K562 (cell line): Measurements from ENCODE around the gene LLCFC1. TPM values are rescaled to one million over a fixed set of nuclear protein-coding genes. Genes with fewer than 3 reads are reported as not detected.

Experiments
- ATAC-seq: fragments of 200-7000 bp; cut with Tn5 transposase; 3 replicates; pipeline ENCODE4 v1.9.1; 2020; ENCODE audit warnings: moderate library complexity
- BruUV-seq: library from RNA; stranded (reverse); fragments of 400-500 nt; replicated peaks from 2 replicates; lab custom pipeline; 2021; lab: Mats Ljungman, UMichigan
- CTCF ChIA-PET: fragments of 300-600 bp; formaldehyde crosslinking; extraction: SDS; loops from one replicate; lab custom pipeline; 2021; ENCODE audit warnings: low intra/inter-chr PET ratio; lab: Yijun Ruan, JAX
- POLR2A ChIA-PET: fragments of 300-600, 350-650 bp; sonication (Branson Sonifier 250); formaldehyde crosslinking; extraction: SDS; loops from one replicate; lab custom pipeline; 2021; ENCODE audit warnings: antibody characterized with exemption, inconsistent platforms; lab: Yijun Ruan, JAX
- DNase-seq, 4 experiments: peaks; one replicate each; pipeline versions ENCODE4 v3.0.0 to v3.0.0-alpha.2; 2011 to 2018; ENCODE audit warnings: low spot score in 3 of 4, mixed read lengths in 3 of 4; ENCODE audit errors: extremely low read depth in 1 of 4
- FAIRE-seq: peaks from 2 replicates; lab custom pipeline; 2011; peaks lifted over from hg19 to GRCh38; lab: Jason Lieb, UNC
- H2AFZ ChIP-seq: 2 replicates; pipeline ENCODE4 v1.6.0; 2011; ENCODE audit warnings: low read depth, low read length, control low read depth, inconsistent platforms
- H3K27ac ChIP-seq: fragments of 200-600 bp; 3 replicates; pipeline ENCODE4 v1.8.0; 2011; ENCODE audit warnings: low read depth, mild to moderate bottlenecking, control low read depth, inconsistent platforms, low read length, moderate library complexity, mixed read lengths; ENCODE audit errors: extremely low read depth
- H3K27me3 ChIP-seq, 2 experiments: fragments of 300-600 bp in 1 of 2; 2 replicates in 1 of 2; 3 replicates in 1 of 2; pipeline versions ENCODE4 v1.6.0 to v1.8.0; 2011; ENCODE audit warnings: inconsistent platforms in 2 of 2, low read length in 2 of 2, mild to moderate bottlenecking in 1 of 2, mixed read lengths in 1 of 2, moderate library complexity in 1 of 2; ENCODE audit not compliant: control insufficient read depth in 2 of 2, insufficient read depth in 2 of 2
- H3K36me3 ChIP-seq: fragments of 300-600 bp; 3 replicates; pipeline ENCODE4 v1.8.0; 2011; ENCODE audit warnings: mild to moderate bottlenecking, low read length, inconsistent platforms; ENCODE audit not compliant: control insufficient read depth, insufficient read depth
- H3K4me1 ChIP-seq, 2 experiments: fragments of 200-600 bp in 1 of 2; replicated peaks in 1 of 2; 2 replicates in 1 of 2; 3 replicates in 1 of 2; pipeline versions ENCODE4 v1.5.1 to v1.8.0; 2011; ENCODE audit warnings: inconsistent platforms in 2 of 2, low read length in 2 of 2, mild to moderate bottlenecking in 1 of 2, mixed read lengths in 1 of 2, moderate library complexity in 1 of 2; ENCODE audit not compliant: control insufficient read depth in 2 of 2, insufficient read depth in 2 of 2
- H3K4me2 ChIP-seq: 2 replicates; pipeline ENCODE4 v1.6.1; 2011; ENCODE audit warnings: low read length, control low read depth, inconsistent platforms, mixed read lengths; ENCODE audit not compliant: insufficient read depth
- H3K4me3 ChIP-seq: fragments of 200-600 bp; sonication (generic), shearing (Covaris generic); 2 replicates; pipeline ENCODE4 v1.5.1; 2016; ENCODE audit warnings: control low read depth, inconsistent platforms
- H3K79me2 ChIP-seq: fragments of 200-600 bp; 3 replicates; pipeline ENCODE4 v1.8.0; 2011; ENCODE audit warnings: low read length, inconsistent platforms; ENCODE audit not compliant: control insufficient read depth, insufficient read depth
- H3K9ac ChIP-seq, 2 experiments: 2 replicates each; pipeline versions ENCODE4 v1.6.0 to v1.6.1; 2011; ENCODE audit warnings: low read depth in 2 of 2, low read length in 2 of 2, control low read depth in 1 of 2, inconsistent platforms in 1 of 2, mild to moderate bottlenecking in 1 of 2, mixed read lengths in 1 of 2; ENCODE audit not compliant: insufficient read depth in 1 of 2
- H3K9me1 ChIP-seq: one replicate; pipeline ENCODE4 v1.6.0; 2011; ENCODE audit warnings: inconsistent platforms, mild to moderate bottlenecking, low read length, moderate library complexity; ENCODE audit not compliant: control insufficient read depth, insufficient read depth
- H3K9me3 ChIP-seq: replicated peaks from 2 replicates; pipeline ENCODE4 v1.5.1; 2011; ENCODE audit warnings: low read depth, low read length, inconsistent platforms; ENCODE audit not compliant: control insufficient read depth, insufficient read depth
- H4K20me1 ChIP-seq: replicated peaks from 2 replicates; pipeline ENCODE4 v1.6.1; 2011; ENCODE audit warnings: low read length, inconsistent platforms, mixed read lengths; ENCODE audit not compliant: control insufficient read depth, insufficient read depth
- CEBPB ChIP-seq: fragments of 450-650 bp; IDR thresholded peaks from 2 replicates; pipeline ENCODE4 v1.6.1; 2016; ENCODE audit warnings: missing genetic modification characterization, missing compliant biosample characterization
- CEBPG ChIP-seq, 3 experiments: fragments of 200-800 bp in 1 of 3; sonication (Bioruptor generic) in 1 of 3; sonication (generic) in 1 of 3; formaldehyde crosslinking in 1 of 3; IDR thresholded peaks in 2 of 3; conservative IDR thresholded peaks in 1 of 3; 2 replicates each; pipeline versions ENCODE4 v1.6.1 to v1.8.0; 2016 to 2022; ENCODE audit warnings: missing compliant biosample characterization in 2 of 3, missing genetic modification characterization in 2 of 3, mild to moderate bottlenecking in 1 of 3, missing genetic modification reagents in 1 of 3
- NFIC ChIP-seq: fragments of 450-650 bp; IDR thresholded peaks from 2 replicates; pipeline ENCODE4 v1.6.1; 2017; ENCODE audit warnings: mild to moderate bottlenecking, inconsistent platforms
- NR1H2 ChIP-seq: sonication (generic); formaldehyde crosslinking; IDR thresholded peaks from 2 replicates; pipeline ENCODE4 v1.4.0; 2020; ENCODE audit warnings: mild to moderate bottlenecking, missing genetic modification reagents
- SPI1 ChIP-seq: IDR thresholded peaks from 2 replicates; pipeline ENCODE4 v1.6.1; 2011; ENCODE audit warnings: low read depth, low read length, control low read depth, borderline replicate concordance
- WGBS: fragments of 100-300 bp; shearing (Covaris generic); methylation state at CpG from one replicate; pipeline ENCODE4 v1.1.6; 2016; ENCODE audit warnings: low coverage, mixed read lengths; ENCODE audit not compliant: insufficient coverage; ENCODE audit errors: missing lambda C conversion rate; 5-methylcytosine and 5-hydroxymethylcytosine counted together
- in situ Hi-C: fragments of 300-500 bp; cut with MboI; formaldehyde crosslinking; loops from 4 replicates; pipeline ENCODE4 v1.15.0; 2018; ENCODE audit warnings: inconsistent platforms, mixed read lengths
- intact Hi-C: fragments of 100-400 bp; cut with micrococcal nuclease; formaldehyde crosslinking; loops from 2 replicates; pipeline ENCODE4 v1.14.2; 2022
- polyA plus RNA-seq, 8 experiments: library from polyadenylated mRNA; depleted of rRNA in 4 of 8; stranded (reverse) in 5 of 8; unstranded in 3 of 8; fragments of >200 nt; fragmentation: Nextera tagmentation in 2 of 8; fragmentation: Illumina TruSeq in 1 of 8; extraction: Ambion mirVana in 2 of 8; extraction: Trizol in 1 of 8; gene quantifications; 2 replicates each; pipeline versions ENCODE4 v1.2.1 to v1.2.3, GENCODE V29; 2011 to 2014; ENCODE audit warnings: inconsistent platforms in 1 of 8, missing spikeins in 1 of 8
- total RNA-seq, 7 experiments: library from RNA; depleted of rRNA in 6 of 7; stranded (reverse); fragments of >200 nt in 6 of 7; fragmentation: Illumina TruSeq in 2 of 7; extraction: Trizol in 2 of 7; gene quantifications; 2 replicates each; pipeline versions ENCODE4 v1.2.1 to v1.2.3, GENCODE V29; 2011 to 2021; ENCODE audit warnings: low replicate concordance in 1 of 7

LLCFC1 gene
- total and polyA plus RNA-seq, 9 of the 15 experiments (the other 6 are each of a cell fraction or from before 2014, with no cell fraction given), result not detected

GRCh38 chr7:142927085-142927745 lies 12.1 kb upstream of the LLCFC1 start:
- no peak for DNase-seq
- intact Hi-C loops, result no loop called here
- Histone ChIP-seq H3K4me2 (no peak overlapping the region), H2AFZ (0 out of 2 replicates have a peak overlapping the region, but pooled peaks have one; percentile 3), H3K79me2 (no peaks in the 10 kb centered on the region), H3K9me1 (no peaks in the 10 kb centered on the region), H3K4me1 (no peaks in the 10 kb centered on the region), H3K36me3 (no peaks in the 10 kb centered on the region), H3K27me3 (peaks cover 26 to 41% of the 10 kb centered on the region in 2 experiments), H3K27ac (no peak overlapping the region), H3K9me3 (no peaks in the 10 kb centered on the region), H3K4me3 (no peak overlapping the region), H4K20me1 (no peaks in the 10 kb centered on the region; the same call in 1 of the 2 replicates), H3K9ac (no peak overlapping the region)
- in situ Hi-C loops, result no loop called here
- 4% methylated on average over 7 of the region's 7 CpGs for WGBS
- ChIA-PET CTCF (no interaction called here), POLR2A (no interaction called here)
- peak; percentile 75 for TF ChIP-seq CEBPB
- TF ChIP-seq NFIC, result peak; percentile 64
- peak; percentile 18; the same call in 1 of the 2 replicates for TF ChIP-seq SPI1
- no peak for TF ChIP-seq CEBPG (CRISPR knock-in tag; IDR thresholded peaks at IDR 0.05)
- peak in 1 of 2 experiments; percentile 38; a peak in 1 of 4 replicates for TF ChIP-seq CEBPG (tag; conservative IDR thresholded peaks at IDR 0.05 in 1 of 2, IDR thresholded peaks at IDR 0.05 in 1 of 2)
- TF ChIP-seq NR1H2 (CRISPR knock-in tag), result no peak
- no peak; the same call in 2 of the 3 replicates for ATAC-seq
- no TSS peak for BruUV-seq
- FAIRE-seq, result no peak
